ENCODE data around the gene HMX1.

DNA sequence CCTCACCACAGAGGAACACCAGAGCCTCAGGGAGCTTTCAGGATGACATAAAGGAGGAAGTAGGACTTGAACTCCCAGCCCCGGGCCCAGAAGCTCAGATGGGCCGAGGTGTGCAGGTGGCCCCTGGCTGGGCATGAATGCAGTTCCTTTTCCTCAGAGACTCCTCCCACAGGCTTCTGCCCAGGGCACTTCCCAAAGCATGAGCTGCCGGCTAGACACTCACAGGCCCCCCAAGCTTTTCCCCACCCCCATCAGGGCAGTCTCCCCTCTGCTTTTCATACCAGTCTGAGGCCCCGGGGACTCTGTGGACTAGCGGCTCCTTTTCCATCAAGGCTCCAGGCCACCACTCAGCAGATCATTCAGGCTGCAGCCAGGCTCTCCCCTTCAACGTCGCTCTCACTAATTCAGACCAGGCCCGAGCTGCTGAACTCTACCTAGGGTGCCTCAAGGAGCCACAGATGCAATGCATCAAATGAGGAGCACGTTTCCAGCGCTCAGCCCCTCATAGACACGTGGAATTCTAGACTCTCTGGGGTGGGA, 36.9 kb downstream of the HMX1 start:
- TF ChIP-seq, protein P1, sequence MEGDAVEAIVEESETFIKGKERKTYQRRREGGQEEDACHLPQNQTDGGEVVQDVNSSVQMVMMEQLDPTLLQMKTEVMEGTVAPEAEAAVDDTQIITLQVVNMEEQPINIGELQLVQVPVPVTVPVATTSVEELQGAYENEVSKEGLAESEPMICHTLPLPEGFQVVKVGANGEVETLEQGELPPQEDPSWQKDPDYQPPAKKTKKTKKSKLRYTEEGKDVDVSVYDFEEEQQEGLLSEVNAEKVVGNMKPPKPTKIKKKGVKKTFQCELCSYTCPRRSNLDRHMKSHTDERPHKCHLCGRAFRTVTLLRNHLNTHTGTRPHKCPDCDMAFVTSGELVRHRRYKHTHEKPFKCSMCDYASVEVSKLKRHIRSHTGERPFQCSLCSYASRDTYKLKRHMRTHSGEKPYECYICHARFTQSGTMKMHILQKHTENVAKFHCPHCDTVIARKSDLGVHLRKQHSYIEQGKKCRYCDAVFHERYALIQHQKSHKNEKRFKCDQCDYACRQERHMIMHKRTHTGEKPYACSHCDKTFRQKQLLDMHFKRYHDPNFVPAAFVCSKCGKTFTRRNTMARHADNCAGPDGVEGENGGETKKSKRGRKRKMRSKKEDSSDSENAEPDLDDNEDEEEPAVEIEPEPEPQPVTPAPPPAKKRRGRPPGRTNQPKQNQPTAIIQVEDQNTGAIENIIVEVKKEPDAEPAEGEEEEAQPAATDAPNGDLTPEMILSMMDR (IDR thresholded peaks at IDR 0.05; ENCODE audit: low read depth, low read length): no peak
- TF ChIP-seq, protein P2, sequence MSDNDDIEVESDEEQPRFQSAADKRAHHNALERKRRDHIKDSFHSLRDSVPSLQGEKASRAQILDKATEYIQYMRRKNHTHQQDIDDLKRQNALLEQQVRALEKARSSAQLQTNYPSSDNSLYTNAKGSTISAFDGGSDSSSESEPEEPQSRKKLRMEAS (IDR thresholded peaks at IDR 0.05; ENCODE audit: low read depth, low read length): no peak
- TF ChIP-seq POLR2A (IDR thresholded peaks at IDR 0.05; ENCODE audit: extremely low read depth, insufficient read length): no peak

Data from NB4 (cell line).